ENCODE results near the gene ABHD17C. TPM values are rescaled to one million over a fixed set of nuclear protein-coding genes. Genes with fewer than 3 reads are reported as not detected.

ABHD17C gene
- polyA plus RNA-seq, 2 of the 4 experiments (the other 2 are of a cell fraction): 14.0 to 23.7 TPM

DNA sequence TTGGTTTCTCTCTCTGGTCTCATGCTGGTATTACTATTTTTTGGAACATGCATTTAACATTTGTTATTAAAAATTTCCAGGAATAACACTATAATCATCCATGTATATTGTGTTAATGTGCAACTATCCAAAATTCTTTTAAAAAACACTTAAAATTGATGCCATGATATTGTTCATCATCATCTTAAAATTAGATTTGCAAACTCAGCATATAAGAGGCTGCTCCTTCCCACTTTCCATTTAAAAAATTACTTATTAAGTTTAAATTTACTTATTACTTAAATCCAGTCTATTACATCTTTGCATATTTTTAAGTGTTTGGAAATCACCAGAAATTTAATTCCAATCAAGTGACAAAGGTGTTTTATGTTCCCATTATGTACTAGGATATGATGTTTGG lies 5.8 kb upstream of the ABHD17C start:
- CTCF ChIA-PET: no interaction called here
- H3K4me1 ChIP-seq: no peaks in the 10 kb centered on the region
- FAIRE-seq (peak; percentile 80), ATAC-seq (no peak), DNase-seq (ENCODE audit: low read depth in 1 of 2, low spot score in 1 of 2) (no peak)
- H3K4me3 ChIP-seq: no peak overlapping the region
- peak; percentile 93 for TF ChIP-seq MAFK (IDR thresholded peaks at IDR 0.05; ENCODE audit: partially characterized antibody)
- TF ChIP-seq, protein P1, sequence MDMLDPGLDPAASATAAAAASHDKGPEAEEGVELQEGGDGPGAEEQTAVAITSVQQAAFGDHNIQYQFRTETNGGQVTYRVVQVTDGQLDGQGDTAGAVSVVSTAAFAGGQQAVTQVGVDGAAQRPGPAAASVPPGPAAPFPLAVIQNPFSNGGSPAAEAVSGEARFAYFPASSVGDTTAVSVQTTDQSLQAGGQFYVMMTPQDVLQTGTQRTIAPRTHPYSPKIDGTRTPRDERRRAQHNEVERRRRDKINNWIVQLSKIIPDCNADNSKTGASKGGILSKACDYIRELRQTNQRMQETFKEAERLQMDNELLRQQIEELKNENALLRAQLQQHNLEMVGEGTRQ (IDR thresholded peaks at IDR 0.05): no peak
- H3K9me3 ChIP-seq: no peaks in the 10 kb centered on the region
- no peak overlapping the region for H3K27ac ChIP-seq
- POLR2A ChIA-PET: no interaction called here
- H3K4me2 ChIP-seq: no peak overlapping the region

DNA sequence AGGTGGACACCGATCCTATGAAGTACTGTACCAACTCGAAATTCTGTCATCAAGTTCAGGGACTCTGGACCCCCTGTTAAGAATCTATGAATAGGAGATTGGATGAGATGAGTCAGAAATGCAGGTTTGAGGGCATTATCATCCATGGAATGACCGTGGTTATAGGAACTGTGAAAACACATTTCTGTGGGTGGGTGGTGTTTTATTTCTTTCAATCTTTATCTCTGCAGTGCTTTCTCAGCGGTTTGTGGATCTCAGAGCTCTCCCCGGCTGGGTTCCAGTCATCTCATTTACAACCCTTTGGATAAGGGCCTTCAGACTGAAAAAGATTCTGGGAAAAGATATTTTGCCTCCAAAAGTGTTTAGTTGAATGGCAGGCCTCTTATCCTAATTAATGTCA lies 5.4 kb upstream of the ABHD17C start:
- Histone ChIP-seq H3K4me1 (no peaks in the 10 kb centered on the region), H3K27ac (no peak overlapping the region), H3K4me3 (no peak overlapping the region), H3K9me3 (no peaks in the 10 kb centered on the region), H3K4me2 (no peak overlapping the region)
- ChIA-PET POLR2A (no interaction called here), CTCF (no interaction called here)
- ATAC-seq (no peak), FAIRE-seq (no peak), DNase-seq (ENCODE audit: low read depth in 1 of 2, low spot score in 1 of 2) (no peak)
- TF ChIP-seq TP53 (CRISPR knock-in tag; IDR thresholded peaks at IDR 0.05) (no peak), RARB (CRISPR knock-in tag; IDR thresholded peaks at IDR 0.05) (no peak), ESRRA (IDR thresholded peaks at IDR 0.05; ENCODE audit: borderline replicate concordance, low read length) (no peak)
- TF ChIP-seq, protein P2, sequence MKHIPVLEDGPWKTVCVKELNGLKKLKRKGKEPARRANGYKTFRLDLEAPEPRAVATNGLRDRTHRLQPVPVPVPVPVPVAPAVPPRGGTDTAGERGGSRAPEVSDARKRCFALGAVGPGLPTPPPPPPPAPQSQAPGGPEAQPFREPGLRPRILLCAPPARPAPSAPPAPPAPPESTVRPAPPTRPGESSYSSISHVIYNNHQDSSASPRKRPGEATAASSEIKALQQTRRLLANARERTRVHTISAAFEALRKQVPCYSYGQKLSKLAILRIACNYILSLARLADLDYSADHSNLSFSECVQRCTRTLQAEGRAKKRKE (CRISPR knock-in tag; IDR thresholded peaks at IDR 0.05; ENCODE audit: low read depth): no peak
- TF ChIP-seq, protein P3, sequence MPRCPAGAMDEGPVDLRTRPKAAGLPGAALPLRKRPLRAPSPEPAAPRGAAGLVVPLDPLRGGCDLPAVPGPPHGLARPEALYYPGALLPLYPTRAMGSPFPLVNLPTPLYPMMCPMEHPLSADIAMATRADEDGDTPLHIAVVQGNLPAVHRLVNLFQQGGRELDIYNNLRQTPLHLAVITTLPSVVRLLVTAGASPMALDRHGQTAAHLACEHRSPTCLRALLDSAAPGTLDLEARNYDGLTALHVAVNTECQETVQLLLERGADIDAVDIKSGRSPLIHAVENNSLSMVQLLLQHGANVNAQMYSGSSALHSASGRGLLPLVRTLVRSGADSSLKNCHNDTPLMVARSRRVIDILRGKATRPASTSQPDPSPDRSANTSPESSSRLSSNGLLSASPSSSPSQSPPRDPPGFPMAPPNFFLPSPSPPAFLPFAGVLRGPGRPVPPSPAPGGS (IDR thresholded peaks at IDR 0.05): no peak
- TF ChIP-seq, protein P4, sequence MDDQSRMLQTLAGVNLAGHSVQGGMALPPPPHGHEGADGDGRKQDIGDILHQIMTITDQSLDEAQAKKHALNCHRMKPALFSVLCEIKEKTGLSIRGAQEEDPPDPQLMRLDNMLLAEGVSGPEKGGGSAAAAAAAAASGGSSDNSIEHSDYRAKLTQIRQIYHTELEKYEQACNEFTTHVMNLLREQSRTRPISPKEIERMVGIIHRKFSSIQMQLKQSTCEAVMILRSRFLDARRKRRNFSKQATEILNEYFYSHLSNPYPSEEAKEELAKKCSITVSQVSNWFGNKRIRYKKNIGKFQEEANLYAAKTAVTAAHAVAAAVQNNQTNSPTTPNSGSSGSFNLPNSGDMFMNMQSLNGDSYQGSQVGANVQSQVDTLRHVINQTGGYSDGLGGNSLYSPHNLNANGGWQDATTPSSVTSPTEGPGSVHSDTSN (IDR thresholded peaks at IDR 0.05): no peak
- WGBS (ENCODE audit: missing lambda C conversion rate): 56% methylated on average over 5 of the region's 5 CpGs

DNA sequence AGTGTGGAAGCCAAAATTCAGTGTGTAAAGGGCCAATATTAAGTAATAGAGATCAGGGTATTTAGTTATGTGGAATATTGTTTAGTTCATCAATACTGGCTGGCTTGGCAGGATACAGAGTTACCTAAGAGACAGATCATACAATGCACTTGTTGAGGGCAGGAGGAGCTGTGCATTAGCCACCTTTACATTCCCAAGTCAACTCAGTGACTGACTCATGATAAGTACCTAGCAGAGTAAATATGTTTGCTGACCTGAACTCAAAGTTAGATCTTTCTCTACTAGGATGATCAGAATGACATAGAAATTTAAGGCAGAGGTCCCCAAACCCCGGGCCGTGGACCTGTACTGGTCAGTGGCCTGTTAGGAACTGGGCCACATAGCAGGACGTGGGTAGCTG lies 3.5 kb upstream of the ABHD17C start:
- no peak overlapping the region for H3K27ac ChIP-seq
- H3K4me1 ChIP-seq: peaks cover 1% of the 10 kb centered on the region
- WGBS (ENCODE audit: missing lambda C conversion rate): 84% methylated on average over 3 of the region's 3 CpGs
- H3K4me2 ChIP-seq: no peak overlapping the region
- TF ChIP-seq CBX8 (IDR thresholded peaks at IDR 0.05) (no peak), NR3C1 (IDR thresholded peaks at IDR 0.05) (no peak), KDM1A (IDR thresholded peaks at IDR 0.05; ENCODE audit: low read depth) (no peak), HEYL (CRISPR knock-in tag; IDR thresholded peaks at IDR 0.05) (no peak), HOXB5 (CRISPR knock-in tag; IDR thresholded peaks at IDR 0.05) (no peak), RNF2 (IDR thresholded peaks at IDR 0.05; ENCODE audit: borderline replicate concordance, low read depth) (no peak), HOXA7 (CRISPR knock-in tag; IDR thresholded peaks at IDR 0.05) (no peak), JUN (IDR thresholded peaks at IDR 0.05) (no peak), PHF8 (IDR thresholded peaks at IDR 0.05; ENCODE audit: borderline replicate concordance, low read depth) (no peak)
- TF ChIP-seq, protein P3 (IDR thresholded peaks at IDR 0.05): no peak
- TF ChIP-seq, protein P5, sequence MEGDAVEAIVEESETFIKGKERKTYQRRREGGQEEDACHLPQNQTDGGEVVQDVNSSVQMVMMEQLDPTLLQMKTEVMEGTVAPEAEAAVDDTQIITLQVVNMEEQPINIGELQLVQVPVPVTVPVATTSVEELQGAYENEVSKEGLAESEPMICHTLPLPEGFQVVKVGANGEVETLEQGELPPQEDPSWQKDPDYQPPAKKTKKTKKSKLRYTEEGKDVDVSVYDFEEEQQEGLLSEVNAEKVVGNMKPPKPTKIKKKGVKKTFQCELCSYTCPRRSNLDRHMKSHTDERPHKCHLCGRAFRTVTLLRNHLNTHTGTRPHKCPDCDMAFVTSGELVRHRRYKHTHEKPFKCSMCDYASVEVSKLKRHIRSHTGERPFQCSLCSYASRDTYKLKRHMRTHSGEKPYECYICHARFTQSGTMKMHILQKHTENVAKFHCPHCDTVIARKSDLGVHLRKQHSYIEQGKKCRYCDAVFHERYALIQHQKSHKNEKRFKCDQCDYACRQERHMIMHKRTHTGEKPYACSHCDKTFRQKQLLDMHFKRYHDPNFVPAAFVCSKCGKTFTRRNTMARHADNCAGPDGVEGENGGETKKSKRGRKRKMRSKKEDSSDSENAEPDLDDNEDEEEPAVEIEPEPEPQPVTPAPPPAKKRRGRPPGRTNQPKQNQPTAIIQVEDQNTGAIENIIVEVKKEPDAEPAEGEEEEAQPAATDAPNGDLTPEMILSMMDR (IDR thresholded peaks at IDR 0.05): no peak
- POLR2A ChIA-PET: no interaction called here
- no peak for DNase-seq (ENCODE audit: low read depth in 1 of 2, low spot score in 1 of 2)
- no peaks in the 10 kb centered on the region for H3K9me3 ChIP-seq
- CTCF ChIA-PET: interaction anchor here (1.1 to 6.4 kb wide), 4 partner anchors 32 to 124 kb away, joined by 3 to 71 read pairs (median 6); no protein-coding TSS in a partner anchor
- peak; percentile 67 for FAIRE-seq
- no peak overlapping the region for H3K4me3 ChIP-seq
- ATAC-seq: no peak

All from A549 (cell line).